ENCODE results near the gene WDR86.

WDR86 gene

DNA sequence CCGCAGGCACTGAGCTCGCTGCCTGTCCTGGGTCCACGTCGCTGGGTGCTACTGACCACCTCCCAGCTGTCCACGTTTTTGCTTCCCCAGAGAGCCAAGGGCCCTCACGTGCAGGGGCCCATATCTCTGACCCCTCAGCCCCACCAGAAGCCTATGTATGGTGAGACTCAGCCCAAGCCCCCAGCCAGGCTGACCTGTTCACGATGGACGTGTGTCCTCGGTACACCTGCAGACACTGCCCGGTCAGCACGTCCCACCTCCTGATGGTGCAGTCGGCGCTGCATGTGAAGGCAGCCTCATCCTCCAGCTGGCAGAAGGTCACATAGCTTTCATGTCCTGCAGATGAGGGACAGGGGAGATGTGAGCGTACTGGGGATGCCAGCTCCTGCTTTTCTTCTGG, 9.9 kb downstream of the WDR86 start:
- Histone ChIP-seq H3K27ac (ENCODE audit: low read depth, low read length) (no peak overlapping the region), H3K4me3 (ENCODE audit: low read depth in 1 of 2, low read length in 2 of 2) (no peak overlapping the region), H3K4me1 (ENCODE audit: insufficient read depth, low read length) (peaks cover 6% of the 10 kb centered on the region), H3K27me3 (ENCODE audit: control insufficient read depth in 1 of 2, insufficient read depth in 2 of 2, low read length in 2 of 2) (no peaks in the 10 kb centered on the region), H3K9me3 (ENCODE audit: low read length) (no peaks in the 10 kb centered on the region), H3K36me3 (ENCODE audit: insufficient read depth, low read length) (no peaks in the 10 kb centered on the region), H3K9ac (ENCODE audit: low read length) (no peak overlapping the region)

- no peaks in the 10 kb centered on the region for H3K27me3 ChIP-seq (ENCODE audit: control insufficient read depth in 1 of 2, insufficient read depth in 2 of 2, low read length in 2 of 2)
- no peak overlapping the region for H3K27ac ChIP-seq (ENCODE audit: low read depth, low read length)
- no peaks in the 10 kb centered on the region for H3K36me3 ChIP-seq (ENCODE audit: insufficient read depth, low read length)
- H3K4me3 ChIP-seq (ENCODE audit: low read depth in 1 of 2, low read length in 2 of 2) = no peak overlapping the region
- H3K9me3 ChIP-seq (ENCODE audit: low read length) = no peaks in the 10 kb centered on the region
- no peak overlapping the region for H3K9ac ChIP-seq (ENCODE audit: low read length)
- peaks cover 6% of the 10 kb centered on the region for H3K4me1 ChIP-seq (ENCODE audit: insufficient read depth, low read length)
Measured at GRCh38 chr7:151399305-151399601, 10.6 kb downstream of the WDR86 start.

GRCh38 chr7:151398446-151399304, 11.2 kb downstream of the WDR86 start:
- Histone ChIP-seq H3K4me1 (ENCODE audit: insufficient read depth, low read length) (peaks cover 4% of the 10 kb centered on the region), H3K27me3 (ENCODE audit: control insufficient read depth in 1 of 2, insufficient read depth in 2 of 2, low read length in 2 of 2) (no peaks in the 10 kb centered on the region), H3K9ac (ENCODE audit: low read length) (no peak overlapping the region), H3K9me3 (ENCODE audit: low read length) (no peaks in the 10 kb centered on the region), H3K36me3 (ENCODE audit: insufficient read depth, low read length) (no peaks in the 10 kb centered on the region), H3K27ac (ENCODE audit: low read depth, low read length) (no peak overlapping the region), H3K4me3 (ENCODE audit: low read depth in 1 of 2, low read length in 2 of 2) (no peak overlapping the region)

DNA sequence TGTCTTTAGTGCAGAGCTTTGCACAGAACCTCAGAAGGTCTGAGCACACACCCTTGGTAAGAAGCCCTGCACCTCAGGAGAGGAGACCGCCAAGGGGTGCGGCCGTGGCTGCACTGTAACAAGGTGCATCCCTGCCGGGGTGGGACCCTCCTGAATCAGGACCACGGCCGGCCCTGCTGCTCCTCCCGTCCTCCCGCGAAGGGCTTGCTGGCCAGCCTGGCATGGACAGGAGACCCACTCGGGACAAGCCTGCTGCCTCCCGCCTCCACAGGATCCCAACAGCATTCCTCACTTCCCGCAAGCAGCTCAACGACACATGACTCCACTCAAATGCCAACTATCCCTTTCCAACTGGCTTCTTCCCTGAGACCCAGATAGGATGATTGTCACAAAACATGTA, 12.8 kb downstream of the WDR86 start:
- Histone ChIP-seq H3K36me3 (ENCODE audit: insufficient read depth, low read length) (no peaks in the 10 kb centered on the region), H3K27ac (ENCODE audit: low read depth, low read length) (no peak overlapping the region), H3K4me1 (ENCODE audit: insufficient read depth, low read length) (no peaks in the 10 kb centered on the region), H3K4me3 (ENCODE audit: low read depth in 1 of 2, low read length in 2 of 2) (no peak overlapping the region), H3K27me3 (ENCODE audit: control insufficient read depth in 1 of 2, insufficient read depth in 2 of 2, low read length in 2 of 2) (no peaks in the 10 kb centered on the region), H3K9me3 (ENCODE audit: low read length) (no peaks in the 10 kb centered on the region), H3K9ac (ENCODE audit: low read length) (no peak overlapping the region)

DNA sequence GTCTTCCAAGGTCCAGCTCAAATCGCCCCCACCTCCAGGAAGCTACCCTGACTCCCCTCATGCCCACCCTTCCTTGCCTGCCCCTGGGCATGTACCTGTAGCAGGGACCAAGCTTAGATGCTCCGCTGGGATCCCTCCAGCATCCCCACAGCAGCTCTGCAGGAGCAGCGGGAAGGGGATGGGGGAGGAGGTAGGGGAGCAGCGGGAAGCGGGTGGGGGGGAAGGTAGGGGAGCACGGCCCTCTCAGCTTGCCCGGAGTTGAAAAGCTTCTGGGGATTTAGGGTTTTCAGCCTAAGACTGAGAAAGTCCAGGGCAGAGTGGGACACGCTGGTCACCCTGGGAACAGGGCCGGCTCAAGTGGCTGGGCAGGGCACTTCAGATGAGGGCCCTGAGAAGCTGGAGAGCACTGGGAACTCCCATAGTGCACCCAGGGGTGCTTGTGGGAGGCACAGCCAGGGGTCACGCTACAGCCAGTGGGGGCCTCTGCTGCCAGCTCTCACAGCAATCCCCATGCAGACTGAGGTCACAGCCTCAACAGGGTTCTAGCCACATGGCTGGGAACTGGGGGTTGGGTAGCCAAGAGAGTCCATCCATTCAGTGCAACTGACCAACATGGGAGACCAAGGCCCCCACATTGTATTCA, 13.4 kb downstream of the WDR86 start:
- no peak overlapping the region for H3K9ac ChIP-seq (ENCODE audit: low read length)
- H3K9me3 ChIP-seq (ENCODE audit: low read length) = no peaks in the 10 kb centered on the region
- H3K27ac ChIP-seq (ENCODE audit: low read depth, low read length) = no peak overlapping the region
- H3K4me3 ChIP-seq (ENCODE audit: low read depth in 1 of 2, low read length in 2 of 2) = no peak overlapping the region
- H3K36me3 ChIP-seq (ENCODE audit: insufficient read depth, low read length) = no peaks in the 10 kb centered on the region
- no peaks in the 10 kb centered on the region for H3K4me1 ChIP-seq (ENCODE audit: insufficient read depth, low read length)
- no peaks in the 10 kb centered on the region for H3K27me3 ChIP-seq (ENCODE audit: control insufficient read depth in 1 of 2, insufficient read depth in 2 of 2, low read length in 2 of 2)

- Histone ChIP-seq H3K36me3 (ENCODE audit: insufficient read depth, low read length) (no peaks in the 10 kb centered on the region), H3K27ac (ENCODE audit: low read depth, low read length) (no peak overlapping the region), H3K27me3 (ENCODE audit: control insufficient read depth in 1 of 2, insufficient read depth in 2 of 2, low read length in 2 of 2) (no peaks in the 10 kb centered on the region), H3K9ac (ENCODE audit: low read length) (no peak overlapping the region), H3K4me3 (ENCODE audit: low read depth in 1 of 2, low read length in 2 of 2) (no peak overlapping the region), H3K9me3 (ENCODE audit: low read length) (no peaks in the 10 kb centered on the region), H3K4me1 (ENCODE audit: insufficient read depth, low read length) (no peaks in the 10 kb centered on the region)
Measured at GRCh38 chr7:151395036-151395367, 14.8 kb downstream of the WDR86 start.

DNA sequence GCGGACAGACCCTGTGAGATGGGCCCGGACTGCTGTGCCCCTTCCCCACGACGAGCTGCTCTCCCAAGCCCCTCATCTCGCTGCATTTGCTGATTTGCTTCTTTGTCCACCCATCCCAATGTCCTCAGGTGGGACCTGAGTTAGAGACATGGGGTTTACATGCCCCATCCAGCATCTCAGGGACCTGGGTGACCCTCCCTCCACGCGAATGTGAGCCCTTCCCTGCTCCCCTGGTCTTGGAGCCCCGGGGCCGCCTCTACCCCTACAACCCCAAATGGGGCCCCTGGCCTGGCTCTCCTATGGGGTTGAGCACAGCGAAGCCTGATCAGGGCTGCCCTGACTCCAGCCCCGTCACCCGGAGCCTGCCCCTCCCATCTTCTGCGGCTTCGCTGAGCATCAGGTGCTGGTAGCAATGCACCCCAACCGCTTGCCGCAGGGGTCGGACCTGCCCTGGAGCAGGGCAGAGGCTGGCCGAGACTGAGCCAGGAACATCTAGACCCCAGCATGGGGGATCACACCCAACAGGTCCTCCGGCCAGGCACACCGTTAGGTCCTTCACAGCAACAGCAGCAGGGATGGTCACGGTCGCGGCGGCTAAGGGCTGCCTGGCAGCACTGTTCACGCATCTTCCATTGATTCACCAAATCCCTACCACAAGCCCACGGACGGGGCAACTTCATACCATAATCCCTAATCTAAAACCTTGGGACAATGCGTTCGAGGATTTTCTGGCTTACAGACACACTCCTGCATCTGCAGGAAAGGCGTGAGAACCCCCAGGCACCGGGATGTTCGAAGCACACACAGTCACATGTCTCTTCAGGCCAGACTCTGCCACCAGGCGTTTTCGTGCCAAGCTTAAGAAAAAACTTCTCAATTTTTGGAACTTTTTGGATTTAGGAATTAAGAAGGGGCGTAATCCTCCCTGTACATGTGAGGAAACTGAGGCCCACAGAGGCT, 15.5 kb downstream of the WDR86 start:
- Histone ChIP-seq H3K27me3 (ENCODE audit: control insufficient read depth in 1 of 2, insufficient read depth in 2 of 2, low read length in 2 of 2) (no peaks in the 10 kb centered on the region), H3K27ac (ENCODE audit: low read depth, low read length) (no peak overlapping the region), H3K9ac (ENCODE audit: low read length) (no peak overlapping the region), H3K9me3 (ENCODE audit: low read length) (no peaks in the 10 kb centered on the region), H3K36me3 (ENCODE audit: insufficient read depth, low read length) (no peaks in the 10 kb centered on the region), H3K4me1 (ENCODE audit: insufficient read depth, low read length) (no peaks in the 10 kb centered on the region), H3K4me3 (ENCODE audit: low read depth in 1 of 2, low read length in 2 of 2) (no peak overlapping the region)

DNA sequence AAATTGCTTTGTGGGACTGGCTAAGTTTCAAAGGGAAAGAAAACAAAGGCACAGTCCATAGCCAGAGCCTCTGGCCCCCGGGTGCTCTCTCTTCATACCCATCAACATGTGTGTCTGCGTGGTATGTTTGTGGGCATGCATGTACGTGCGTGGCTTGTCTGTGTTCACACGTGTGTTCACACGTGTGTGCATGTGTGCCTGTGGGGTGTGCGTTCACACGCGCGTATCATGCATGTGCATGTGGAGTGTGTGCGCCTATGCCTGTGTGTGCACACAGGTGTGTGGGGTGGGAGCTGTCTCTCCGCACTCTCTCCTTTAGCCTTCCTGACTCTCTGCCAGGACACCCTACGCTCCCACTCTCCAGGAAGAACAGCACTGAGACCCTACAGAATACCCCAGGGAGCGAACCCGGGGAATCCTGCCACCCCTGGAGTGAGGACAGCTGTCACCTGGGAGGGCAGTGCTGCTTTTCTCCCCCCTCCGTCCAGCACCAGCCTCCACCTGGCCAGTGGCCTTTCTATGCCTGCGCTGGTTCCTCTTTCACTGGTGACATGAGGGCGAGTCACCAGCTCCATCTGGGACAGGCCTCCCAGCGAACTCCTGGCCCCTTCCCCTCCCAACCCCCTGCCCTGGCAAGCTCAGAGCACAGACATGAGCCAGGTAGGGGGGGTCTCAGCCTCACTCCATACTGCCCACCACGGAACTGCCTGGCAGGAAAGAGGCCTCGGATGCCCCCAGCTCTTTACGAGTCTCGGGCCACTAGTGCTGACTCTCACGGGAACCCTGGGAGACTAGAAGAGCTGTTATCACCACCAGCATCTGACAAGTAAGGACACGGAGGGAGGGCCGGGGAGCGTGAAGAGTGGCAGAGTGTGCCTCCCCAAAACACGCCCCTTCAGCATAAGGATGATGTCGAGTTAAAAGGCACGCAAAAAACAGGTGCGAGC, 16.5 kb downstream of the WDR86 start:
- no peak overlapping the region for H3K27ac ChIP-seq (ENCODE audit: low read depth, low read length)
- H3K4me3 ChIP-seq (ENCODE audit: low read depth in 1 of 2, low read length in 2 of 2) = no peak overlapping the region
- H3K27me3 ChIP-seq (ENCODE audit: control insufficient read depth in 1 of 2, insufficient read depth in 2 of 2, low read length in 2 of 2) = no peaks in the 10 kb centered on the region
- H3K36me3 ChIP-seq (ENCODE audit: insufficient read depth, low read length) = no peaks in the 10 kb centered on the region
- H3K9me3 ChIP-seq (ENCODE audit: low read length) = no peaks in the 10 kb centered on the region
- H3K4me1 ChIP-seq (ENCODE audit: insufficient read depth, low read length) = no peaks in the 10 kb centered on the region
- no peak overlapping the region for H3K9ac ChIP-seq (ENCODE audit: low read length)

GRCh38 chr7:151392426-151392825, 17.4 kb downstream of the WDR86 start:
- H3K4me1 ChIP-seq (ENCODE audit: insufficient read depth, low read length) = no peaks in the 10 kb centered on the region
- H3K27ac ChIP-seq (ENCODE audit: low read depth, low read length) = no peak overlapping the region
- H3K9ac ChIP-seq (ENCODE audit: low read length) = no peak overlapping the region
- no peaks in the 10 kb centered on the region for H3K36me3 ChIP-seq (ENCODE audit: insufficient read depth, low read length)
- H3K9me3 ChIP-seq (ENCODE audit: low read length) = no peaks in the 10 kb centered on the region
- H3K4me3 ChIP-seq (ENCODE audit: low read depth in 1 of 2, low read length in 2 of 2) = no peak overlapping the region
- no peaks in the 10 kb centered on the region for H3K27me3 ChIP-seq (ENCODE audit: control insufficient read depth in 1 of 2, insufficient read depth in 2 of 2, low read length in 2 of 2)

DNA sequence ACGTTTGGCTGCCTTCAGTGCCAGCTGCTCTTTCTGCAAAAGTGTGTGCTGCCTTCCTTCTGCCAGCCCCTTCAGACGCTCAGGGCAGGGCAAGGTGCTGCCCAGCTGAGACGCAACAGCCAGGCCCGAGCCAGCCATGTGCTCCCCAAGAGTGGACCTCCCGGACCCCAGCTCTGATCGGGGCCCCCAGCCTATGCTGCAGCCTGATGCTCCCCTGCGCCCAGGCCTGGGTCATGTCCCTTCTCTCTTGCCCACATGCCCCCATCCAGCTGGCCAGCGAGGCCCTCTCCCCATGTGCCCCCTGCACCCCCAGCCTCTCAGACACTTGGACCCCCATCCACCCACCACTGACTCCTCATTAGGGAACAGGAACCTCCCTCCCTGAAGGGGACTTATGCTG, 17.8 kb downstream of the WDR86 start:
- H3K36me3 ChIP-seq (ENCODE audit: insufficient read depth, low read length) = no peaks in the 10 kb centered on the region
- H3K9ac ChIP-seq (ENCODE audit: low read length) = no peak overlapping the region
- H3K27ac ChIP-seq (ENCODE audit: low read depth, low read length) = no peak overlapping the region
- no peaks in the 10 kb centered on the region for H3K4me1 ChIP-seq (ENCODE audit: insufficient read depth, low read length)
- H3K9me3 ChIP-seq (ENCODE audit: low read length) = no peaks in the 10 kb centered on the region
- H3K4me3 ChIP-seq (ENCODE audit: low read depth in 1 of 2, low read length in 2 of 2) = no peak overlapping the region
- no peaks in the 10 kb centered on the region for H3K27me3 ChIP-seq (ENCODE audit: control insufficient read depth in 1 of 2, insufficient read depth in 2 of 2, low read length in 2 of 2)

- Histone ChIP-seq H3K36me3 (ENCODE audit: insufficient read depth, low read length) (no peaks in the 10 kb centered on the region), H3K27ac (ENCODE audit: low read depth, low read length) (no peak overlapping the region), H3K4me3 (ENCODE audit: low read depth in 1 of 2, low read length in 2 of 2) (no peak overlapping the region), H3K27me3 (ENCODE audit: control insufficient read depth in 1 of 2, insufficient read depth in 2 of 2, low read length in 2 of 2) (no peaks in the 10 kb centered on the region), H3K9ac (ENCODE audit: low read length) (no peak overlapping the region), H3K9me3 (ENCODE audit: low read length) (no peaks in the 10 kb centered on the region), H3K4me1 (ENCODE audit: insufficient read depth, low read length) (no peaks in the 10 kb centered on the region)
Measured at GRCh38 chr7:151391358-151391730, 18.5 kb downstream of the WDR86 start.
